ENCODE data around the gene SOX15. TPM values are rescaled to one million over a fixed set of nuclear protein-coding genes. Genes with fewer than 3 reads are reported as not detected.
A peak's percentile ranks its signal among the peaks of the same experiment; 100 is the strongest.

The SOX15 gene
- total RNA-seq, 2 experiments from 2014 or later: 0.84 to 1.6 TPM

- no peaks in the 10 kb centered on the region for H3K9me3 ChIP-seq (ENCODE audit: low read length)
- H2AFZ ChIP-seq (ENCODE audit: low read length): no peak within 1 kb of the TSS
- H3K9me2 ChIP-seq (ENCODE audit: insufficient read depth, low read length): no peaks in the 10 kb centered on the region
- H3K4me3 ChIP-seq (ENCODE audit: low read depth, low read length, poor library complexity, severe bottlenecking): no peak within 1 kb of the TSS
- H3K27ac ChIP-seq (ENCODE audit: low read depth, low read length, poor library complexity, severe bottlenecking): peak within 1 kb of the TSS; percentile 37
- H3K36me3 ChIP-seq (ENCODE audit: insufficient read depth, low read length): peaks cover 84% of the 10 kb centered on the region
- TF ChIP-seq EZH2phosphoT487 (IDR thresholded peaks at IDR 0.05; ENCODE audit: borderline replicate concordance, low read depth, low read length) (no peak), CTCF (conservative IDR thresholded peaks at IDR 0.05; ENCODE audit: low read length) (no peak)
- no TSS peak for BruUV-seq (replicated peaks)
- H3K4me2 ChIP-seq (ENCODE audit: low read length): peak within 1 kb of the TSS; percentile 22; the same call in 1 of the 2 replicates
- ChIA-PET POLR2A (interaction anchor here (1.0 kb wide), 1 partner anchor 35 kb away, joined by 3 read pairs; the partner anchor contains the start of gene FXR2), CTCF (ENCODE audit: unreplicated experiment) (no interaction called here)
- H4K20me1 ChIP-seq (ENCODE audit: insufficient read depth, low read length): peaks cover 28% of the 10 kb centered on the region
- peaks cover 63% of the 10 kb centered on the region for H3K4me1 ChIP-seq (ENCODE audit: insufficient read depth, low read length, poor library complexity, severe bottlenecking)
- peak; percentile 84 for DNase-seq (ENCODE audit: low spot score)
- intact Hi-C loops (cut with micrococcal nuclease; ENCODE audit: unreplicated experiment): no loop called here
- H3K79me2 ChIP-seq (ENCODE audit: insufficient read depth, low read depth, low read length): peaks cover 24% of the 10 kb centered on the region
Measured at GRCh38 chr17:7579001-7579833, 10.7 kb downstream of the SOX15 start, which contains the start of gene CD68. CD68 (plus strand) TSS chr17:7579638; CDS start chr17:7579678, 40 bp downstream.

DNA sequence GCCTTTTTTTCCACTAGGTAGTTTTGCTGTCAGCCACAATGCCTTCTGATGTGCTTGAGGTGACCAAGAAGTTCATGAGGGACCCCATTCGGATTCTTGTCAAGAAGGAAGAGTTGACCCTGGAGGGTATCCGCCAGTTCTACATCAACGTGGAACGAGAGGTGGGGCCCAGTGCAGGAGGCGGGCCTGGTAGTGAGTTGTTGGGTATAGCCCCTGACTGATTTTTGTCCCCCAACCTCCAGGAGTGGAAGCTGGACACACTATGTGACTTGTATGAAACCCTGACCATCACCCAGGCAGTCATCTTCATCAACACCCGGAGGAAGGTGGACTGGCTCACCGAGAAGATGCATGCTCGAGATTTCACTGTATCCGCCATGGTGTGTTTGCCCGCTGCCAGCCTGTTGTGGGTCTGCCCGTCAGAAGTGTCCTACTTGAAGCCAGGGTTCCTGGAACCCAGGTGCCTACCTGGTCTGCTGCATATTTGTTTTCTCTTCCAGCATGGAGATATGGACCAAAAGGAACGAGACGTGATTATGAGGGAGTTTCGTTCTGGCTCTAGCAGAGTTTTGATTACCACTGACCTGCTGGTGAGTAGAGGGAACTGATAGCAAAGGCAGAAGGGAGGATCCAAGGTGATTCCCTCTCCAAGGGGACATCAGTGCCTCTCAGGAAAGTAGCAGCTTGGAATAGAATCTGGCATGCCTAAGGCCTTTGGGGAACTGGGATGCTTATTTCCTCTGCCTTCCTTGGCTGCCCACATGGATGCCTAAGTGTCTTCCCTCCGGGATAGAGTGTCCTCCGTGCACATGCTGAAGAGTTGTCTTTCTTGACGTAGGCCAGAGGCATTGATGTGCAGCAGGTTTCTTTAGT lies 12.3 kb downstream of the SOX15 start:
- TSS peak; percentile 63 for BruUV-seq (replicated peaks)
- Histone ChIP-seq H3K4me2 (ENCODE audit: low read length) (no peak overlapping the region), H3K4me1 (ENCODE audit: insufficient read depth, low read length, poor library complexity, severe bottlenecking) (peaks cover 58% of the 10 kb centered on the region), H3K9me2 (ENCODE audit: insufficient read depth, low read length) (no peaks in the 10 kb centered on the region), H2AFZ (ENCODE audit: low read length) (no peak overlapping the region), H3K79me2 (ENCODE audit: insufficient read depth, low read depth, low read length) (peaks cover 39% of the 10 kb centered on the region), H3K36me3 (ENCODE audit: insufficient read depth, low read length) (peaks cover 91% of the 10 kb centered on the region), H3K27ac (ENCODE audit: low read depth, low read length, poor library complexity, severe bottlenecking) (no peak overlapping the region), H3K4me3 (ENCODE audit: low read depth, low read length, poor library complexity, severe bottlenecking) (no peak overlapping the region), H3K9me3 (ENCODE audit: low read length) (no peaks in the 10 kb centered on the region), H4K20me1 (ENCODE audit: insufficient read depth, low read length) (peaks cover 33% of the 10 kb centered on the region)
- POLR2A ChIA-PET: no interaction called here
- intact Hi-C loops (cut with micrococcal nuclease; ENCODE audit: unreplicated experiment): no loop called here
- no peak for DNase-seq (ENCODE audit: low spot score)
- no peak for TF ChIP-seq CTCF (conservative IDR thresholded peaks at IDR 0.05; ENCODE audit: low read length)
- CTCF ChIA-PET (ENCODE audit: unreplicated experiment): no interaction called here
